Fibroblast of peridontal ligament (primary cell): Measurements from ENCODE around the gene ANKRD22.

ENCODE experiments used
- DNase-seq: peaks from one replicate; pipeline ENCODE4 v3.0.0-alpha.2; 2010; ENCODE audit errors: extremely low read depth

The ANKRD22 gene

DNA sequence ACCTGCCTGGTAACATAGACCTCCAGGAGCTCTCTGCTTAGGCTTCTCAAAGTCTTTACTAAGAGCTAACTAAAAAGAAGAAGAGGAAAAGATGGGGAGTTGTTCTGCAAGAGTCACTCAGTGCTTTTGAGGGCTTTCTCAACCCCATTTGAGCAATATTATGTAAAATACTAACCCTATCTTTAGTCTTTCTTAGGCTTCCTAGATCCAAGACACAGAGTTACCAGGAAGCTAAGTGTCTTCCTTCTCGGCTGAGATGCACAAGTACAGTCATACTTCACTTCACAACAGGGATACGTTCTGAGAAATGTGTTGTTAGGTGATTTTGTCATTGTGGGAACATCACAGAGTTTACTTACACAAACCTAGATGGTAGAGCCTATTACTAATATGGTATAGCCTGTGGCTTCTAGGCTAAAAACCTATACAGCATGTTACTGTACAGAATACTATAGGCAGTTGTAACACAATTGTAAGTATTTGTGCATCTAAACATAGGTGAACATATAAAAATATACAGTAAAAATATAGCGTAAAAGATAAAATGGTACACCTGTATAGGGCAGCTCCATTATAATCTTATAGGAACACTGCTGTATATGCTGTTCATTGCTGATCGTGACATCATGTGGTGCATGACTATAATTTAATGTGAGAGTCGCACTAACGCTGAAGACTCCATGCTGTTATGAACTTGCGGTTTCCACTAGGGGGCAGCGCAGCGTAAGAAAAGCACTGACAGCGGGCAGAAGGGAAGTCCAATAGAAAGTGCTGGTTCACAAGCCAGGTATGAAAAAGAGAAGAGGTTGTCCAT lies 16.3 kb downstream of the ANKRD22 start:
- peak; percentile 91 for DNase-seq

GRCh38 chr10:88833723-88834122 lies 17.9 kb downstream of the ANKRD22 start:
- no peak for DNase-seq

GRCh38 chr10:88833156-88833555 lies 18.5 kb downstream of the ANKRD22 start:
- DNase-seq: no peak

- no peak for DNase-seq
Measured at GRCh38 chr10:88832376-88832775, 19.3 kb downstream of the ANKRD22 start.

- no peak for DNase-seq
Measured at GRCh38 chr10:88831709-88832108, 19.9 kb downstream of the ANKRD22 start.

DNA sequence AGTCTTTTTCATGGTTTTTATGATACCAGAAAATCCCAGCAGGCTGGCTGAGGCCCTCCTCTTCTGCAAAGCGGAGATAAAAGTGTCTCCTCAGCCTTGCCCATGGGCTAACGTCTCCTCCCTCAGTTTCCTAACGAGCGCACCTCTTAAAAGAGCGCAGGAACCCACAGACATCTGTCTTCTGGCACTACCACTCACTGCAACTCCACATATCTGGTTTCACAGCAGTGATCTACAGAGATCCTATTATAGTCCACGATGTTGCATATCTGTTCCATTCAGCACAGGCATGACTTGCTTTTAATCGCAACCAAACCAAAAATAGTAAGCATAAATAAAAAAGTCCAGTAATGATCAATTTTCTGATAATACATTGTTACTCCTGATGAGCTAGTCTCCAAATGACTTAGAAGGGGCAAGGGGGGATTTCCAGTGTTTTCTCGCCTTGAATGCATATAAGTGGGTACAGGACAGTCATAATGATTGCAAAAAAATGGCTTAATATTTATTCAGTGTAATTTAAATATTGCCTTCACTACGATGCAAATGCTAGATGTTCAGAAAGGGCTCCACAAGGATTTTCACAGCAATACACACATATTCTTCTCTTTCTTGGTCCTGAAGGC lies 20.9 kb downstream of the ANKRD22 start:
- DNase-seq: no peak

- peak; percentile 47 for DNase-seq
Measured at GRCh38 chr10:88828310-88828709, 23.3 kb downstream of the ANKRD22 start.

DNA sequence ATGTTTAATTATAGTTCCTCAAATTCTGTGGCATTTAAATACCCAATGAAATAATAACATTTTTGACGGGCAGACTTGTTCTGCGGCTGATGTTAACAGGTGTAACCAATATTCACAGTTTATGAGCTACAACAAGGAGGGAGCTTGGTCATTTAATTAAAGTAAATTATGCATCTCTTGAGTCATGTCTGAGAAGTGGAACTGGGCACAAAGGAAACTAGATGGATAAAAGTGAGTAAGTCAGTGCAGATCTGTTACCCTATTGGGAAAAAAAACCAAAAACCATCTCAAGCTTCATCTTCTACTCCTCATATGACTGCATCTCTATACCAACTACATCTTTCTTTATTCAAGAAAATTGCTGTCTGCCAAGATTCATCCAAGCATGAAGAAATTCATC lies 24.0 kb downstream of the ANKRD22 start:
- no peak for DNase-seq

DNA sequence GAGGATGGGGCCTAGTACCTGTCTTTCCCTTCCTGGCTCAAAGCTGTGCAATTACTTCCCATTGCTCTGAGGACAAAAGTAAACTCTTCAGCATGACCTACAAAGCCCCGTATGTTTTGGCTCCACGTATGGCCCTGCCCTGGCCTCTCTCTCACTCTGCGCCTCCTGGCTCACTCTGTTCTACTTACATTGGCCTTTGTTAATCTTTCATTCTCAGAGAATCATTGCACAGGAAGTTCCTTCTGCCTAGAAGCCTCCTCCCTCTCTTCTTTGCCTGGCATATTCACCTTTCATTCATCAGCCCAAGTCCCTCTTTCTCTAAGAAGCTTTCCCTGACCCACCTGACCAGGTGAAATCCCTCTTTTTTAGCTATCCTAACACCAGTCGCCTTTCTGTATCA lies 25.3 kb downstream of the ANKRD22 start:
- no peak for DNase-seq

DNA sequence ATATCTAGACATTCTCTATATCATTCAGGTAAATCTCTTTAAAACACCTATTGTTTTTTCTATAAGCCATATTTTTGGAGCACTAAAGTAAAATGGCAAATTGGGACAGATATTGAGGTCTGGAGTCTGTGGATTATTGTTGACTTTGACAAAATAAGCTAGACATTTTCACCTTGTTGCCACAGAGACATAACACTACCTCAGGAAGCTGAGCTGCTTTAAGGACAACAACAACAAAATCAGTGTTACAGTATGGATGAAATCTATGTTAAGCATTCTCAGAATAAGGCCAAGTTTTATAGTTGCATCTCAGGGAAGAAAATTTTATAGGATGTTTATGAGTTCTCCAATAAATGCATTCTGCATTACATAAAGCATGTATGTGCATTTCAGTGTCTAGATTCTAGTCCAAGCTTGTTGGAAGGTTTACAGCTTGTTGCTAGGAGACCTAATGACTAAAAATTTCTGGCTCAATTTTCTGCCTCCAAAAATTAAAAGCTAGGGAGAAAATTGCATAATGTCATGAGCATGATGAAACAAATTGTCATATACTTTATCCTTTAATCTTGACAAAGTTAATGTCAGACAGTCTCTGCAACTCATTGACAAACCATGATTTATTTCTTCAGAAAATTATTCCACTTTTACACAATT lies 30.8 kb downstream of the ANKRD22 start:
- DNase-seq: peak; percentile 96

DNA sequence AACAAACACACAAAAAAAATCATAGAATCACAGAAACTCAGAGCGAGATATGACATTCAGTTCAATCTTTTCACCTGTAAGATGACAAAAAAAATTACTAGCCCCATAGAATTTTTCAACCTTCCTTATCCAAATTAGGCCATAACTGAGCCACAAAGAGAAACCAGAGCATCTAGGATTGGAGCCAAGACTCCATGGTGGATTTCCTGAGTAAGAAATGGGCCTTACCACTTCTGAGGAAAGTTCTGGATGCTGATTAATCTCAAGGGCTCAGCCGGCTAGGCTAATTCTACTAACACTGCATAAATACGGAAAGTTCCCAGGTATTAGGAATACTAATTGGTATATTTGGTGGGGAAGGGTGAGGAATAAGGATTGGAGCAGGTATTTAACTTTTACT lies 32.4 kb downstream of the ANKRD22 start:
- DNase-seq: peak; percentile 75

GRCh38 chr10:88813200-88813599 lies 38.4 kb downstream of the ANKRD22 start:
- no peak for DNase-seq

- peak; percentile 79 for DNase-seq
Measured at GRCh38 chr10:88810196-88810961, 41.3 kb downstream of the ANKRD22 start.

DNA sequence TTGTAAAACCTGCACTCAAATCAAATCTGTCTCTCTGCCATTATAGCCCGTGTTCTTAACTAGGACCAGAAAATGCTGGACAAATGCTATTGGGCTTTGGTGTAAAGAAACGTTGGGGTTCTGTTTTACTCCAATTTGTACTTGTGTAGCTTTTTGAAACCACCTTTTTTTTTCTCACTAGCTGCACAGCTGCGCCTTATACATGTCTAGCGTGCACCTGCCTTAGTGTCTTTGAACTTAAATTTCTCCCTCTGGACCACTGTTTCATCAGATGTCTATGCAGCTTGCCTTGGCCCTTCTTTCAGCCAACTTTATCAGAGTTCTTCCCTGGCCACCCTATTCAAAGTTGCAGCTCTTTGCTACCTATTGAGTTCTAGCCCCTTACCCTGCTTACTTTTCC lies 42.0 kb downstream of the ANKRD22 start:
- no peak for DNase-seq

GRCh38 chr10:88805924-88806323 lies 45.7 kb downstream of the ANKRD22 start:
- DNase-seq: no peak

DNA sequence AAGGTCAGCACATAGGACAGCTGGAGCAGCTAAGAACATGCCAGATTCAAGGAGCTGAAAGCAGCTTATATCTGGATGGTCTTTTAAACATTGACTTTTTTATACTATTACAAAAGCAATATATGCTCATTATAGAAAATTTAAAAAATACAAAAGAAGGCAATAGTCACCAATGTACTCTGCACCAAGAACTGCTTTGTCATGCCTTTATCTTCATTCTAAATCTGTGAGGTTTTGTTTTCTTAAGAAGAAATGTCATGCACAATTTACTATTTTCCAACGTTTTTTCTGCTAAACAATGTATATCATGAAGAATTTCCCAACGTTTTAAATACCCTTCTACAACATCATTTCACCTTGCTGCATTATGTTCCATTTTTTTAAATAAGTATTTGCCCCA lies 46.3 kb downstream of the ANKRD22 start:
- no peak for DNase-seq

GRCh38 chr10:88804083-88804812 lies 47.4 kb downstream of the ANKRD22 start:
- no peak for DNase-seq

GRCh38 chr10:88803641-88804040 lies 48.0 kb downstream of the ANKRD22 start:
- no peak for DNase-seq

DNA sequence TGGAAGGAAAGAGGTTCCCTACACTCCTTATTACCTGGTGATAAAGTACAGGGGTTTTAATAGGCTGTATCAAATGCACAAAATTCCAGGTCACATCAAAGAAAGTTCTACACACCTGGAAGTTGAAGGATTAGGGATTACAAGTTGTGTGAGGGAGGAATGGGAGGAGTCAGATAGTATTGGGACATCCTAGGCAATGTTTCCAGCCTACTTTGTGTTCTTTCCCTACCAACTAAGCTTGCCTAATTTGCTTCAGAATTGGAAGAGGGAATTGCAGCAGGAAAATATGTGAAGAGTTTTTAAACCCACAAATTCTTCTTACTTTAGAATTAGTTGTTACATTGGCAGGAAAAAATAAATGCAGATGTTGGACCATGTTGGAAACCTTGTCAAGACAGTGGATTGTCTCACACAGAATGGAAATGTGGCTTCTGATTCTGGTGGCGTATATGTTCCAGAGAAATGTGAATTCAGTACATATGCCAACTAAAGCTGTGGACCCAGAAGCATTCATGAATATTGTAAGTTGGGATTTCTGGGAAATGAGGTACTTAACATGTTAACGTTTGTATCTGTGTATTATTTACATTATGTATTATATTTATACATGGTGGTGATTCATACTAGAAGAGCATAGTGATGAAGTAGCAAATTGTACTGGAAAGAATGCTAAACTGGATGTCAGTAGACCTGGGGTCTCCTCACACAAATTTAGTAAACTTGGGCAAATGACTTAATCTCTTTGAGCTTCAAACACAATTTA lies 48.9 kb downstream of the ANKRD22 start, which contains the start of gene LIPM:
Gene LIPM (plus strand): TSS at position 208 of the 763 bp plus-strand sequence. CDS start 167 bp downstream, at position 375.
- peak; percentile 45 for DNase-seq
